ENCODE data around the gene LCN12. TPM values are rescaled to one million over a fixed set of nuclear protein-coding genes. Genes with fewer than 3 reads are reported as not detected.

The LCN12 gene
- polyA plus RNA-seq, 1 donor (not counting 4 experiments of a cell fraction or from before 2014, with no cell fraction given): not detected

- no peak overlapping the region for H3K4me3 ChIP-seq (ENCODE audit: control insufficient read depth in 2 of 3, extremely low read depth in 1 of 3, insufficient read depth in 2 of 3, low read depth in 1 of 3, low read length in 3 of 3)
- no peaks in the 10 kb centered on the region for H3K9me1 ChIP-seq (ENCODE audit: control insufficient read depth, extremely low read depth, insufficient read depth, low read length)
- H3K4me2 ChIP-seq (ENCODE audit: control insufficient read depth, extremely low read depth, insufficient read depth, low read depth, low read length): no peak overlapping the region
- DNase-seq (ENCODE audit: low read depth, low spot score) (no peak), FAIRE-seq (no peak)
- TF ChIP-seq CTCF (optimal IDR thresholded peaks at IDR 0.05 in 1 of 3, IDR thresholded peaks at IDR 0.05 in 1 of 3, conservative IDR thresholded peaks at IDR 0.05 in 1 of 3; ENCODE audit: extremely low read depth in 1 of 3, insufficient read depth in 2 of 3, low read length in 3 of 3): no peak
- no peak for TF ChIP-seq EZH2 (IDR thresholded peaks at IDR 0.05; ENCODE audit: low read length)
- H3K27me3 ChIP-seq (ENCODE audit: control insufficient read depth, extremely low read depth, insufficient read depth, low read length): no peaks in the 10 kb centered on the region
- H3K36me3 ChIP-seq (ENCODE audit: control insufficient read depth in 2 of 2, extremely low read depth in 1 of 2, insufficient read depth in 2 of 2, low read length in 2 of 2): peaks cover 22 to 52% of the 10 kb centered on the region in 2 experiments
- no peak overlapping the region for H2AFZ ChIP-seq (ENCODE audit: control insufficient read depth, low read length)
- dilution Hi-C loops (cut with MboI; ENCODE audit: extremely low pct_ligation_motif_present, low sequenced_read_pairs): no loop called here
- peaks cover 5% of the 10 kb centered on the region for H3K79me2 ChIP-seq (ENCODE audit: control insufficient read depth, insufficient read depth, low read length)
- H3K4me1 ChIP-seq (ENCODE audit: control insufficient read depth, extremely low read depth, insufficient read depth, low read length): no peaks in the 10 kb centered on the region
- no peaks in the 10 kb centered on the region for H3K9me3 ChIP-seq (ENCODE audit: control insufficient read depth, low read depth, low read length)
- H3K27ac ChIP-seq (ENCODE audit: control insufficient read depth, insufficient read depth, low read length): no peak overlapping the region
- H4K20me1 ChIP-seq (ENCODE audit: control insufficient read depth, extremely low read depth, insufficient read depth, low read length): no peaks in the 10 kb centered on the region
- H3K9ac ChIP-seq (ENCODE audit: control insufficient read depth, extremely low read depth, insufficient read depth, low read length): no peak overlapping the region
These were observed 30.8 kb upstream of the LCN12 start for GRCh38 chr9:136921307-136921706.

GRCh38 chr9:136921718-136922117 lies 30.4 kb upstream of the LCN12 start:
- FAIRE-seq: no peak
- DNase-seq (ENCODE audit: low read depth, low spot score): no peak
- no peak for TF ChIP-seq CTCF (optimal IDR thresholded peaks at IDR 0.05 in 1 of 3, IDR thresholded peaks at IDR 0.05 in 1 of 3, conservative IDR thresholded peaks at IDR 0.05 in 1 of 3; ENCODE audit: extremely low read depth in 1 of 3, insufficient read depth in 2 of 3, low read length in 3 of 3)

More at GRCh38 chr9:136921718-136922117, 30.4 kb upstream of the LCN12 start:
- H3K79me2 ChIP-seq (ENCODE audit: control insufficient read depth, insufficient read depth, low read length): peaks cover 2% of the 10 kb centered on the region
- H3K4me1 ChIP-seq (ENCODE audit: control insufficient read depth, extremely low read depth, insufficient read depth, low read length): no peaks in the 10 kb centered on the region
- no peak overlapping the region for H2AFZ ChIP-seq (ENCODE audit: control insufficient read depth, low read length)
- no peaks in the 10 kb centered on the region for H4K20me1 ChIP-seq (ENCODE audit: control insufficient read depth, extremely low read depth, insufficient read depth, low read length)
- no peak overlapping the region for H3K9ac ChIP-seq (ENCODE audit: control insufficient read depth, extremely low read depth, insufficient read depth, low read length)
- no peaks in the 10 kb centered on the region for H3K27me3 ChIP-seq (ENCODE audit: control insufficient read depth, extremely low read depth, insufficient read depth, low read length)
- peaks cover 22 to 50% of the 10 kb centered on the region in 2 experiments for H3K36me3 ChIP-seq (ENCODE audit: control insufficient read depth in 2 of 2, extremely low read depth in 1 of 2, insufficient read depth in 2 of 2, low read length in 2 of 2)
- H3K9me1 ChIP-seq (ENCODE audit: control insufficient read depth, extremely low read depth, insufficient read depth, low read length): no peaks in the 10 kb centered on the region
- H3K4me3 ChIP-seq (ENCODE audit: control insufficient read depth in 2 of 3, extremely low read depth in 1 of 3, insufficient read depth in 2 of 3, low read depth in 1 of 3, low read length in 3 of 3): no peak overlapping the region
- H3K27ac ChIP-seq (ENCODE audit: control insufficient read depth, insufficient read depth, low read length): no peak overlapping the region
- no peak overlapping the region for H3K4me2 ChIP-seq (ENCODE audit: control insufficient read depth, extremely low read depth, insufficient read depth, low read depth, low read length)
- dilution Hi-C loops (cut with MboI; ENCODE audit: extremely low pct_ligation_motif_present, low sequenced_read_pairs): no loop called here
- no peaks in the 10 kb centered on the region for H3K9me3 ChIP-seq (ENCODE audit: control insufficient read depth, low read depth, low read length)
